ENCODE measurements around the gene KCNQ4.

KCNQ4 gene

GRCh38 chr1:40762144-40762923, 21.3 kb upstream of the KCNQ4 start:
- TF ChIP-seq CTCF (IDR thresholded peaks at IDR 0.05; ENCODE audit: low read depth, low read length, missing control alignments) = no peak
- DNase-seq (ENCODE audit: low read depth) = no peak
- H3K4me3 ChIP-seq (ENCODE audit: low read depth, low read length) = peak overlapping the region; percentile 38; the same call in 1 of the 2 replicates

- H3K4me3 ChIP-seq (ENCODE audit: low read depth, low read length) = peak overlapping the region; percentile 19; the same call in 1 of the 2 replicates
- no peak for TF ChIP-seq CTCF (IDR thresholded peaks at IDR 0.05; ENCODE audit: low read depth, low read length, missing control alignments)
Observed at GRCh38 chr1:40763742-40764532, 19.6 kb upstream of the KCNQ4 start.

GRCh38 chr1:40764981-40765380, 18.6 kb upstream of the KCNQ4 start:
- no peak for TF ChIP-seq CTCF (IDR thresholded peaks at IDR 0.05; ENCODE audit: low read depth, low read length, missing control alignments)
- H3K4me3 ChIP-seq (ENCODE audit: low read depth, low read length) = no peak overlapping the region
- no peak for DNase-seq (ENCODE audit: low read depth)

More at GRCh38 chr1:40763742-40764532, 19.6 kb upstream of the KCNQ4 start:
- no peak for DNase-seq (ENCODE audit: low read depth)

- no peak for DNase-seq (ENCODE audit: low read depth)
- H3K4me3 ChIP-seq (ENCODE audit: low read depth, low read length) = no peak overlapping the region
- no peak for TF ChIP-seq CTCF (IDR thresholded peaks at IDR 0.05; ENCODE audit: low read depth, low read length, missing control alignments)
Observed at GRCh38 chr1:40766017-40766416, 17.6 kb upstream of the KCNQ4 start.

GRCh38 chr1:40766560-40766959, 17.0 kb upstream of the KCNQ4 start:
- DNase-seq (ENCODE audit: low read depth) = no peak
- no peak for TF ChIP-seq CTCF (IDR thresholded peaks at IDR 0.05; ENCODE audit: low read depth, low read length, missing control alignments)
- H3K4me3 ChIP-seq (ENCODE audit: low read depth, low read length) = no peak overlapping the region

- TF ChIP-seq CTCF (IDR thresholded peaks at IDR 0.05; ENCODE audit: low read depth, low read length, missing control alignments) = no peak
- H3K4me3 ChIP-seq (ENCODE audit: low read depth, low read length) = no peak overlapping the region
- DNase-seq (ENCODE audit: low read depth) = no peak
Observed at GRCh38 chr1:40768146-40768990, 15.2 kb upstream of the KCNQ4 start.
